DLD1 (cell line): ENCODE results near the gene CD160.
"Not testable (repeated sequence)": the region's sequence is repeated elsewhere in the genome, so short reads cannot be mapped to it uniquely, and the experiment has no call there.

Experiments
- in situ Hi-C: cut with HindIII; loops from 2 replicates; pipeline ENCODE4 v1.10.0; 2017; ENCODE audit warnings: low sequenced_read_pairs

CD160 gene, protein sequence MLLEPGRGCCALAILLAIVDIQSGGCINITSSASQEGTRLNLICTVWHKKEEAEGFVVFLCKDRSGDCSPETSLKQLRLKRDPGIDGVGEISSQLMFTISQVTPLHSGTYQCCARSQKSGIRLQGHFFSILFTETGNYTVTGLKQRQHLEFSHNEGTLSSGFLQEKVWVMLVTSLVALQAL

DNA sequence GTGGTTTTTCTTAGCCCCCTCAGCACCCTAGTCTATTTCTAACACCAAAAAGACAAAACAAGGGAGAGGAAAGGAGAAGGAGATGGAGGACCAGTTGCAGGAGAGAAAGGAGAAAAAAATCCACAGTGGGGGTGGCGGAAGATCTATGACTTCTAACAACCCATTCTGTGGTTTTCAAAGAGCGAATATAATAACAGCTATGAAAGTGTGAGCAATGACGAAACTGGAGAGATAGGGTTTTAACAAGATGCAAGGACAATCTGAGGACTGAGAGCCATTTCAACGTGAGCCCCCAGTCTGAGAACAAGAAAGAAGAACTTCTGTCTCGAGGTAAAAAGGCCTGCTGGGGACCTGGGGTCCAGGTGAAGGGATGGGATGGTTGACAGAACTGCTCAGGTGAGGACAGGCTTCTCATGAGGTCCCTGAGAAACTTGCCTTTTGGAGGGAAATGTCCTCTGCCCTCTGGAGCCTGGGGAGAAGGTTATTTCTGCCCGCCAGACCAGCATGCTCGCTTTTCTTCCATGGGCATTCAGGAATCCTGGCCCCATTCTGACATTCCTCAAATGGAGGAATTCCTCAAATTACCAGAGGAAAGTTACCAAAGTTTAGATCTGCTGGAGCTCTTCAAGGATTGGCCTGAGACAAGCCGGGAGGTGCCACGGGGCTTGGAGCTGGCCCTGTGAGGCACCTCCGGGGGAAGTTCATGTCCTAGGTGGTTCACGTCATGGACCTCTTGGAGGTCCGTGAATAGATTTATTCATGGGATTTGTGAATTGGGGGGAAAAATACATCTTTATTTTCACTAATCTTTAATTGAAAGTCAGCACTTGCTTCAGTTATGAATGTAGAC, at the start of gene CD160:
TSS of gene CD160 (plus strand) at position 270 of the 850 bp plus-strand sequence. CDS start 8,829 bp downstream, outside the sequence.
- in situ Hi-C loops = no loop called here

DNA sequence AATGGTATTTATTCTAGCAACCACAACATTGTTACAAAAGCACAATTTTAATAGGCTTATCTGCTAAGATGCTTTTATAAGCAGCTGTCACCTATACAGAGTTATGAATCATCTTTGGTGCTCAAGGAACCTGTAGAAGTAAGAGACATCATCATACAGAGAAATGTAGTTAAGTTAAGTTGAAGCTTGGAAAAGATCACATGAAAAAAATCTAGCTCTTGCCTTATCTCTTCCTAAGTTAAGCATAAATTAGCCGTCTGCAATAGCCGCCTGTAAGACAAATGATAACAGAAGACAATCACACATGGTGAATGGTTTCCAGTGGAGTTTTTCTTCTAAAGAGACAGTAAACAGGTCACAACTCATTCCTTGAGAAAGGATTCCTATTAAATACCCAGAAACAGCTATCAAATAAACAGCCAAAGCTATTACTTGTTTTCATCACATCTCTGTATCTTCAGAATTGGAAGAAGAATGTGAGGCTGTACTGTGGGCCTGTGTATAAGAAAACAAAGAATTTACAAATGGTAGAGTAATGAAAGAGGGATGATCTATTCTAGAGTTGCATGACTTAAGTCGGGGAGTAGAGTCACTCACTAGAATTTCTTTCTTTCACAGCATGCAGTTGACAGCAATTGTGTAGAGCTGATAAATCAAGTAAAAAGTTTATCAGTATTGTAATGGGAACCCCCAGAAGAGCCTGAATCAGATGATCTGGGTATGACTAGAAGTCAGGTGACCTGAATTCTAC, 48.1 kb upstream of the CD160 start:
- in situ Hi-C loops = not testable (repeated sequence)

DNA sequence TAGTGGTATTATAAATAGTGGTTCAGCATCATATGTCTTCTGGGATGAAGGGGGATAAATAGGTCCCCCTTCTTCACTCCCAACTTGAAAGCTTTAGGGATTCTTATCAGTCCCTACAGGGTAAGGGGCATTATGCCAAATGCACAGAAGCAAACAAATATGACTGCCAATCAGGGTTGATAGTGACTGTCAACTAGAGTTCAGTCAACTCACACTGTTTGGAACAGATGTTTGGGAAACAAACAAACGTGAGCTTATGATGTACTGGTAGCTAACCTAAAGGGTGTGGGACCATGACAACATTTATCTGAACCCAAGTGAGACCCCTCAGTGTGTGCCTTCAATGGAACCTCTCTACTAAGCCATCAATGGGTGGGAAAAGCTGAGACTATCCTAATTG, 46.1 kb upstream of the CD160 start:
- in situ Hi-C loops = not testable (repeated sequence)

DNA sequence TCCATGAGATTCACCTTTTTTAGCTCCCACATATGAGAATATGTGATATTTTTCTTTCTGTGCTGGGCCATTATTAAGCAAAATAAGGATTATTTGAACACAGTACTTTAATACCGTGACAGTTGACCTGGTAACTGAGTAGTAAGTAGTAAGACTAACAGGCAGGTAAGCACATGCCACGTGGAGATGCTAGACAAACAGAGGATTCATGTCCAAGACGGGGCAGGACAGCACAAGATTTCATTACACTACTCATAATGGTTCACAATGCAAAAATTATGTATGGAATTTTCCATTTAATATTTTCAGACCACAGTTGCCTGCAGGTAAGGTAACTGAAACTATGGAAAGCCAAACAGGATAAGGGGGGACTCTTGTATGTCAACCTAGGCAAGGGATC, 34.4 kb upstream of the CD160 start:
- in situ Hi-C loops = not testable (repeated sequence)

DNA sequence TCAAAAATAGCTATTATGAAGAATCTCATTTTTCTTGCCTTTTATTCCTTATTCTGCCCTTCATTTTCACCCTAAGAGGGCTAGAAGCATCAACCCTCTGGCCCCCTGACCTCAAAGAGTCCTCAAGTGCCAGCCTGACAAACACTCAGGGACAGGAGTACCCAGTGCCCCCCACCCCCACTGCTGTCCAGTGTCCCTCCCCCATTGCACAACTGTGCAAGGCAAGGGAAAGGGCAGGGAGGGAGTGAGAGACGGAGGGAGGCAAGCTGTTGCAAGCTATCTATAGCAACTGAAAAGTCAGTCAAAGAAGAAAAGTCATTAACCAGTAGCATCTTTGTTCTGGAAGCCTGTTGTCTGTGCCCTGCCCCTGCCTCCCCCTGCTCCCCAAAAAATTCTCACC, 33.2 kb upstream of the CD160 start:
- in situ Hi-C loops = not testable (repeated sequence)

DNA sequence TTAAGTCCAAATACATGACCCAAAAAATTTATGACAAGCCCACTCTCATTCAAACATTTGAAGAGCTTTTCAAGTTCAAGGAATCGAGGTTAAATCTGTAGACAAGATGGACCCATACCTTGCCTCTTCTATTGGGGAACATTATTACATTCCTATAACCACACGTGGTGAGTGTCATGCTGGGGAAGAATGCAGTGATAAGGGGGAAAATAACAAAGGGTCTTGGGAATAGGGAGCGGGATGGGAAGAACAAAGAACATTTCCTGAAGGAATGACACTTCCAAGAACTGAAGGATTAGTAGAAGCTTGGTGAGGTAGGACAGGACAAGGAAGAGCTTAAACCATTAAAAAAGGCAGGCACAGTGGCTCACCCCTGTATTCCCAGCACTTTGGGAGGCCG, 31.0 kb upstream of the CD160 start:
- in situ Hi-C loops = no loop called here

DNA sequence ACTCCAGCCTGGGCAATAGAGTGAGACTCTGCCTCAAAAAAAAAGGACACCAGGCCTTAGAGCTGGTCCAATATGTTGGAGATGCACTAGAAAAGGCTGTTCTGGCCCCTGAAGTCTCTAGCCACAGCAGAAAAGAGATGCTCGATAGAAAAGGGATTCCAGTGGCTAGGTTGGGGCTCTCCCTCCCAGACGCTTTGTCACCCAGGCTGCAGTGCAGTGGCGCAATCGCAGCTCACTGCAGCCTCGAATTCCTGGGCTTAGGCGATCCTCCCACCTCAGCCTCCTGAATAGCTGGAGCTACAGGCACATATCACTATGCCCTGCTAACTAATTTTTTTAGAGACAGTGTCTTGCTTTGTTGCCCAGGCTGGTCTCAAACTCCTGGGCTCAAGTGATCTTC, 30.4 kb upstream of the CD160 start:
- in situ Hi-C loops = no loop called here

DNA sequence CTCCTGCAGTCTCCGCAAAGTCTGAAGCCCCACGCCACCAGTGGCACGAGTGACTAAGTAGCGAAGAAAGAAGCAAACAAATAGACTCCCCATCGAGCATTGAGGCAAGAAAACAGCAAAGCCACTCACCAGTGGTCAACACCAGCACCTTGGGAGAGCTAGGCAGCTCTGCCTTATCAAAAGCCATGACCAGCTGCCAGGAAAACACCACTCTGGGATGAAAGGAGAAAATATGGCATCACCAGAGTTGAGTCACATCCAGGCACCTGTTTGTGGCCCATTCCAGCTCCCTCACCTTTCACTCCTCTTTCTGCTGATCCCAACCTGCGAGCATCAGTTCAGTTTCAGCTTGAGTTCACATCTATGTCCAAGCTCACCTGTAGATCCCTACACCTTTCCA, 29.4 kb upstream of the CD160 start:
- in situ Hi-C loops = no loop called here

DNA sequence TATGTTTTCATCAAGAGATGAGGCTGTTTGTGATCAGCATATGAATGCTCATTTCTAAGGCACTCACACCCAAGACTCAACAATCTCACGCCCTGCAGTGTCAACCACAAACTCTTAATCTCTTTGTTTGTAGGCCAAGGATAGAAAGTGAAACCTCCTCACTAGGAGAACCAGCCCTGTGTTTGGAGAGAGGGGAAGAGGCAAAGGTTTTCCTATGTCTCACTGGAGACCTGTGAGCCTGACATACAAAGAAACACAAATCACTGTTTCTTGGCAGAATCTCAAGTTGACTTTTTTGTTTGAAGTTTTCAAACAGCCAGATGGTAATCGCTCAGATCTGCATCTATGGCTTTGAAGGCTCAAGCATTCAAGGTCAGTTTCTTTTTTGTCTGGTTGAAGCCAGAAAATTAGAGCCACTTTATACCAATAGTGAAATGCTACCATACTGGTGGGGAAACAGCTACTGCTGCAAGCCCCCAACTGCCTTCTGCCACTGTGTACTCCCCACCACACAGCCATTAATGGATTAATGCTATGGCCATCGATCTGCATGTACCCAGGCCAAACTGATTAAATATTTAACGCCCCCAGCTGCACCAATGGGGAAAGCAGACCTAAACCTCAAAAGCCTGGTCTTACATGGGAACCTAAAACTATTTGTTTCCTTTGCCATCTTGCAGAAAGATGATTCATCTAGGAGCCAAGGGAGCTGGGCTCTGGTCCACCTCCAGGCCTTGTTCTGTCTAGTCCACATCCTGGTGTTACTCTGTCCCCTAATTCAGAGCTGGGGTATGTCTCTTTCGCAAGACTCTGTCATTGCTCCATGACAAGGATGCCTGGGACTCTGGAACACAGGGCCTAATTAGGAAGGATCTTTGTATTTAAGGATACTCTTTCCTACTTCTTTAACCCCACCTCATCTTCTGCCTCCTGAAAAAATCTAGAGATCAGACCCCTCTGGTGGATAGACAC, 28.4 kb upstream of the CD160 start:
- in situ Hi-C loops = no loop called here

DNA sequence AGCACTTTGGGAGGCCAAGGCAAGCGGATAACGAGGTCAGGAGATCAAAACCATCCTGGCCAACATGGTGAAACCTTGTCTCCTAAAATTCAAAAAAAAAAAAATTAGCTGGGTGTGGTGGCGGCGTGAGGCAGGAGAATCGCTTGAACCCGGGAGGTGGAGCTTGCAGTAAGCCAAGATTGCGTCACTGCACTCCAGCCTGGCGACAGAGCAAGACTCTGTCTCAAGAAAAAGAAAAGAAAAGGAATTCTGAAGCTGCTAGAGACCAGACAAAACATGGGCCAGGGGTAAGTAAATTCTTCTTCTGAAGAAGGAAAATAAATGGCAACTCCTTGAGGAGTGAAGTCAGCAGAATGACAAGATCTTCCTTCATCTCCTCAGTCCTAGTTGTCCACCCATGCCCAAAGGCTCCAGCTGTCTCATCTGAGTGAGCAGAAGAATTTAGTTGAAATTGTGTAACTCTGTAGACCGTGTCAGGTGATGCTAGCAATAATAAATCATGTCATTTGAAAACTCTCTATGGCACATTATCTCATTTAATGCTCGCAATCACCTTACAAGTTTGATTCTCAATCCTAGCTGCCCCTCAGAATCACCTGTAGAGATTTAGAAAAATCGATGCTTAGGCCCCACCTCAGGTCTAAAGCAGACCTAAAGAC, 26.4 kb upstream of the CD160 start:
- in situ Hi-C loops = no loop called here

DNA sequence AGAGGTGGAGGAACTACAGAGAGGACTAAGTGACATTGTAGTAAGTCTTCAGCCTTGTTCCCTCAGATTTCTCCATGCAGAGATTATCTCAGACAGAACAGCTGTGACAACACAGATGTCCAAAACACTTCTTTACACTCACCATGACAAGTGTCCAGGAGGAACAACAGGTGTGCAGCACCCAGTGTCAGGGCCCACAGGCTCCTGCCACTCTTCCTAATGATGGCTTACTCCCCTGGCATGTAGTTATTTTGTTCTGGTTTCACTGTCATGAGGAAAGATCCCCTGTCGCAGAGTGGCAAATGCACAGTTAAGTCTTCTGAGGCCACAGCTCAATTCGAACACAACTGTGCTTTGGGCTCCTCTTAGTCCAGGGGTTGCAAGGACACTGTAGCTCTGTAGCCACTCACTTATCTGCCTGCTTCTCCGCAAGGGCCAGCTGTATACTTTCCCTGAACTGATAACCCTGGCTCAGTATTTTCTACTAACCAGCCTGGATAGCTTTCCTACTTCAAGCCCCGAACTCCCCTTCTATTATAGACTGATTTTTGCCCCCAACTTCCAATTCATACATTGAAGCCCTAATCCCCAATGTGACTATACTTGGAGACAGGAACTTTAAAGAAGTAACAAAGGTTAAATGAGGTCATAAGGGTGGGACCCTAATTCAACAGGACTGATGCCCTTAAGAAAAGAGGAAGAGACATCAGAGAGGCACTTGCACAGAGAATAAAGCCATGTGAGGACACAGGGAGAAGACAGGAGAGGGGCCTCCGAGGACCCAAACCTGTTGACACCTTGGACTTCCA, 23.3 kb upstream of the CD160 start:
- in situ Hi-C loops = no loop called here

DNA sequence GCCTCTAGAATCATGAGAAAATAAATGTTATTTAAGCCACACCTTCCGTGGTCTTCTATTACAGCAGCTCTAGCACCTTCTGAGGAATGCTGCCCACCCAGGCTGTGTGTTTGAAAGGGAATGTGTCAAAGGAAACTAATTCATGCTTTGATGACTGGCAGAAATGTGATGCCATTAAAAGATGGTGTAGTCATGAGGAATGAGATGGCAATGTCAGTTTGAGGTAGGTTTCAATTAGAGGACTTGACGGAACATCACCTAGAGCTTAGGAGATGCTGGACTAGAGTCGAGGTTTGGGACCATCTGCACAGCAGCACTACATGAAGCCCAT, 22.7 kb upstream of the CD160 start:
- in situ Hi-C loops = no loop called here

DNA sequence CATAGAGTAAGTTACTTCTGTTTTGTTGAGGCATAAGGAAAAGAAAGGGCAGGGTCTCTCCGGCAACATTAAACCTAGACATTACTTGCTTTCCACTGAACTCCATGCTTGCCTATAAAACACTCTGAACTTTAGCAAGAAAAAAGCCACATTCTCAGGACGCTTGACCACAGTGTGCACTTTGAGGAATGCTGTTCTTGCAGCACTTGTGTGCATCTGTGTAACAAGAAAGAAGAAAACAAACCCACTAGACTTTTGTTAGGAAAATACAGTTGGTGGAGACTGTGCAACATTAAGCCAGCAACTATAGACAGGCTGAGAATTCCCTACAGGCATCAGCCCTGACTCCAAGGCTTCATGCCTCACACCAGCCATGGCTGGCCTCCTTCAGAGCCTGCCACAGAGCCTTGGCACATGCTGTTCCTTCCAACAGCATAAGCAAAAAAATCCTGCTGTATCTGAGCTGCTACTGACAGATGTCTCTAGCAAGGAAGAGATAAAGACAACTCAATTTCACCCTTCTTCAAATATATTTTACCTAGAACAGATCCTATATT, 17.9 kb upstream of the CD160 start:
- in situ Hi-C loops = no loop called here

DNA sequence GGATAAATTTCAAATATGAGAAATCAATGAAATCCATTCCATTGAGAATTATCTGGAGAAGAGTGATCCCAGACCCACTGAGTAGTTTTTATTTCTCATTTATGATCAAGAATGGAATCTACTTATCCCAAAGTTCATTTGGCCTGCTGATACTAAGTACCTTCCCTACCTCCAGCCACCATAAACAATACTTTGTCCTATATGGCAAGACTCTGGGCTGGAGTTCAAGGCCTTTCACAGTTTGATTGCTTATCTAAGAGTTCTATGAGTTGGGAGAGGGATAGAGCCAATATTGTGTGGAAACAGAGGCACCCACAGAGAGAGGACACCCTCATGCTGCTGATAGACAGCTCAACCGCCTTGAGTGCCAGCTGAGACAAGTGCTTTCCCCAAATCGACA, 17.2 kb upstream of the CD160 start:
- in situ Hi-C loops = no loop called here

DNA sequence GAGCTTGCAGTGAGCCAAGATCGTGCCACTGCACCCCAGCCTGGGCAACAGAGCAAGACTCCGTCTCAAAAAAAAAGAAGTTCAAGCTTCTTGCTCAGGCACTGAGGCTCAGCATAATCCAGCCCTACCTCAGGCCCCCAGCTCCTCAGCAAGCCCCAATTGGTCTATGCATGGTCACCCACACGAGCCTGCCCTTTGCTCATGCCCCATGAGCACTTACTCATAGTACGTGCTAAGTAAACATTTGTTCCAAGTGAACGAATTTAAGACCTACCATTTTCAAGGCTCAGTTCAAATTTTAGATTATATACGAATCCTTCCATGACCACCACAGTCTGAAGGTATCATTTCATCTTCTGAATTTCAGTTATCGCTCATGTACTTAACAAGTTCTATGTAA, 16.5 kb upstream of the CD160 start:
- in situ Hi-C loops = no loop called here

DNA sequence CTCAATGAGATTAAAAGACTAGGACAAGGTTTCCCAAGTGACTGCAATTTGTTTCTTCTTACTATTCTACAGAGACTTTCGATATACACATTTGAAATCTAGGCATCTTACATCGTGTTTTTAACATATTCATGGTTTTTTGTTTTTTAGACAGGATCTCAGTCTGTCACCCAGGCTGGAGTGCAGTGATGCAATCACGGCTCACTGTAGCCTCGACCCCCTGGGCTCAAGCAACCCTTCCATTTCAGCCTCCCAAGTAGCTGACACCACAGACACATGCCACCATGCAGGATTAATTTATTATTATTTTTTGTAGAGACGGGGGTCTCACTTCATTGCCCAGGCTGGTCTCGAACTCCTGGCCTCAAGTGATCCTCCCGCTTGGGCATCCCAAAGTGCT, 13.7 kb upstream of the CD160 start:
- in situ Hi-C loops = no loop called here

DNA sequence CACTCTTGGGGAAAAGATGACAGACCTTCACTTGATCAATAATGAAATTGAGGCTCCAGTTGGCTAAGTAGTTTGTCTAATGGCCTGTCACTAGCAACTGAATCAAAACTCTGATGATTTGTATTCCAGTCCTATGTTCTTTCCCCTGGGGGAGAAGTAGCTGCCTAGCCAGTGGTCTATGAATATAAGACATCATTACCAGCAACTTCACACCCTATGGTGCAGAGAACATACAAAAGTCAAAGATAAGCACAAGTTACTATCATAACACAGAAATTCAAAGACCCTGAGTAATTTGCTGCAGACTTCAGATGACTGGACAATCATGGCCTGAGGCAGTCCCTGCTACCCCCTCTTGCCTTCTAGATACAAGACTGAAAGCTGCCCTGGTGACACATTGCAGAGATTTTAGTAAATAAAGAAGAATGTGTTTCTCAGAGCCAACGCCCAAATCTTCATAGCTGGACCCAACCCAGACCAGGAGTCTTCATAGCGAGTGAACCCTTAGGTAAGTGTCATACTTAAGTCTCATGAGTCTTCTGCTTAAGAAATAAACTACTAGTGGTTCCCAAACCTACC, 13.1 kb upstream of the CD160 start:
- in situ Hi-C loops = no loop called here

DNA sequence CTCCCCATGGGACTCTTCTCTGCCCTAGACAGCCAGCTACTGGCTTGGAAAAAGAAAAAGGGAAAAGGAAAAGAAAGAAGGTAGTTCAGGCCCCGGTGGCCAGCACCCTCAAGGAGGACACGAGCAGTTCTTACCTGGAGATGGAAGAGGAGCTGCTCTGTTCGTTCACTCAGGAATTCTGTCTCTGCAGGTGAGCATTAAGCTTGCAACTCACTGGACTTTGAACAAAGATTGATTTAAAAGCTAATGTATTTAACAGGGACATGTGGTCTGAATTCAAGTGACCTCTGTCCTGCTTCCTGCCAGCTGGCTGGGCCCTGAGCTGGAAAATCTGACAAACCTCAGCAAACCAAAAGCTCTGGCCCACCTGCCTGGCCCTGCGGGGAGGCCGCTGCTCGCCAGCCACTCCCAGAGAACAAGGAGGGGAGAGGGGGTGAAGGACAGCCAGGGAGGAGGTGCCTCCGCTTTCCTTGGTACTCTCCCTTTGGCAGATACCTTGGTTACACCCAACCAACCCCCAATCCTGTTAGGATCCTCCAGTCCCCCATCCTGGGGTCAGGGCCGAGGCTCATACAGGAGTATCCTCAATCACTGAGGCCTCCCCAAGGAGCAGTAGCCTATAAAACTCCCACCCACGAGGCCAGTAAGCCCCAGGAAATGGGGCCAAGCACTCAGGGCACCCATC, 12.0 kb upstream of the CD160 start, which contains the start of gene PDZK1:
TSS of gene PDZK1 (minus strand) at position 186 of the 685 bp plus-strand sequence. CDS start 19,347 bp downstream, outside the sequence.
- in situ Hi-C loops = no loop called here
